ENCODE results near the gene SLITRK1.

Gene SLITRK1

GRCh38 chr13:83881917-83882605, at the start of gene SLITRK1:
Gene SLITRK1 (minus strand): TSS chr13:83882474. CDS start chr13:83881507, 967 bp downstream.
- DNase-seq = no peak

GRCh38 chr13:83929157-83929556, 46.9 kb upstream of the SLITRK1 start:
- DNase-seq = no peak

GRCh38 chr13:83919775-83920174, 37.5 kb upstream of the SLITRK1 start:
- DNase-seq = no peak

- DNase-seq = no peak
Observed at GRCh38 chr13:83914368-83914767, 32.1 kb upstream of the SLITRK1 start.

GRCh38 chr13:83907196-83907989, 25.1 kb upstream of the SLITRK1 start:
- no peak for DNase-seq

- no peak for DNase-seq
Observed at GRCh38 chr13:83906240-83906820, 24.1 kb upstream of the SLITRK1 start.

GRCh38 chr13:83905641-83906040, 23.4 kb upstream of the SLITRK1 start:
- DNase-seq = no peak

- no peak for DNase-seq
Observed at GRCh38 chr13:83895994-83896580, 13.8 kb upstream of the SLITRK1 start.

GRCh38 chr13:83890358-83890757, 8.1 kb upstream of the SLITRK1 start:
- no peak for DNase-seq

GRCh38 chr13:83884141-83884540, 1.9 kb upstream of the SLITRK1 start:
- DNase-seq = no peak

- no peak for DNase-seq
Observed at GRCh38 chr13:83883061-83883523, 818 bp upstream of the SLITRK1 start.

- DNase-seq = no peak
Observed at GRCh38 chr13:83882606-83882959, 309 bp upstream of the SLITRK1 start.

GRCh38 chr13:83881140-83881684, 1.1 kb downstream of the SLITRK1 start:
- no peak for DNase-seq

GRCh38 chr13:83880275-83881139, 1.8 kb downstream of the SLITRK1 start:
- no peak for DNase-seq

- DNase-seq = no peak
Observed at GRCh38 chr13:83879431-83880171, 2.7 kb downstream of the SLITRK1 start.

GRCh38 chr13:83878691-83879430, 3.4 kb downstream of the SLITRK1 start:
- DNase-seq = no peak

GRCh38 chr13:83877651-83878355, 4.5 kb downstream of the SLITRK1 start:
- DNase-seq = no peak

- no peak for DNase-seq
Observed at GRCh38 chr13:83876546-83876945, 5.7 kb downstream of the SLITRK1 start.

- DNase-seq = no peak
Observed at GRCh38 chr13:83867708-83868107, 14.6 kb downstream of the SLITRK1 start.
